ENCODE data around the gene IL1R1. TPM values are rescaled to one million over a fixed set of nuclear protein-coding genes. Genes with fewer than 3 reads are reported as not detected.

The IL1R1 gene
- total and polyA plus RNA-seq, 10 of the 15 experiments (the other 5 are each of a cell fraction or from before 2014, with no cell fraction given), result 0.17 to 13.2 (median 0.53) TPM

- no peak for TF ChIP-seq CTCF (IDR thresholded peaks at IDR 0.05 in 2 of 3, conservative IDR thresholded peaks at IDR 0.05 in 1 of 3; ENCODE audit: control insufficient read depth in 2 of 3, extremely low read depth in 1 of 3, insufficient read depth in 1 of 3, low read depth in 3 of 3, low read length in 3 of 3)
- TF ChIP-seq SREBF1 (IDR thresholded peaks at IDR 0.05; ENCODE audit: low read length), result no peak
- TF ChIP-seq PKNOX1 (IDR thresholded peaks at IDR 0.05), result 0 out of 2 replicates have a peak, but pooled peaks have one; percentile 9
- TF ChIP-seq ZNF217 (IDR thresholded peaks at IDR 0.05), result no peak
- TF ChIP-seq JUNB (IDR thresholded peaks at IDR 0.05), result no peak
- no peak for TF ChIP-seq POLR2AphosphoS5 (IDR thresholded peaks at IDR 0.05; ENCODE audit: low read length)
- no peak for TF ChIP-seq NRF1 (conservative IDR thresholded peaks at IDR 0.05; ENCODE audit: low read depth, low read length)
- TF ChIP-seq ZNF687 (IDR thresholded peaks at IDR 0.05), result peak; percentile 81
- TF ChIP-seq KAT2A (conservative IDR thresholded peaks at IDR 0.05; ENCODE audit: control insufficient read depth, low read depth, low read length), result no peak
- TF ChIP-seq FOXM1 (IDR thresholded peaks at IDR 0.05; ENCODE audit: low read depth, low read length), result no peak
- TF ChIP-seq TBL1XR1 (IDR thresholded peaks at IDR 0.05; ENCODE audit: low read depth, low read length), result no peak
- peak; percentile 34; the same call in 1 of the 2 replicates for TF ChIP-seq IKZF1 (conservative IDR thresholded peaks at IDR 0.05)
- no peak for TF ChIP-seq TCF3 (IDR thresholded peaks at IDR 0.05; ENCODE audit: borderline replicate concordance, insufficient read depth, low read depth, low read length)
- no peak for TF ChIP-seq PAX8 (IDR thresholded peaks at IDR 0.05)
- TF ChIP-seq IKZF2 (IDR thresholded peaks at IDR 0.05), result peak; percentile 9 to 10; a peak in 2 of 4 replicates
- no peak for TF ChIP-seq YBX1 (IDR thresholded peaks at IDR 0.05)
- no peak for TF ChIP-seq RBBP5 (conservative IDR thresholded peaks at IDR 0.05)
- no peak for TF ChIP-seq RAD21 (IDR thresholded peaks at IDR 0.05; ENCODE audit: insufficient read depth, low read depth, low read length)
- TF ChIP-seq MLLT1 (IDR thresholded peaks at IDR 0.05), result peak; percentile 57
- no peak for TF ChIP-seq ELK1 (IDR thresholded peaks at IDR 0.05; ENCODE audit: low read depth, low read length)
Observed at GRCh38 chr2:102106133-102106556, 36.4 kb upstream of the IL1R1 start (continued).
